Renal cortex interstitium (tissue), 11 donors: ENCODE data around the gene KRT2. TPM values are rescaled to one million over a fixed set of nuclear protein-coding genes. Genes with fewer than 3 reads are reported as not detected.

ENCODE experiments used
- DNase-seq, 11 donors: peaks; one replicate each; pipeline ENCODE4 v3.0.0-alpha.2; 2013; ENCODE audit warnings: low read depth in 9 of 11, low spot score in 4 of 11; ENCODE audit errors: extremely low read depth in 1 of 11
- polyA plus RNA-seq, 3 donors: library from polyadenylated mRNA; unstranded; fragments of 120-200 nt; gene quantifications; one replicate each; pipeline ENCODE4 v1.2.1, GENCODE V29; 2013; ENCODE audit not compliant: insufficient read length in 3 of 3

KRT2 gene
- polyA plus RNA-seq, 3 donors, result not detected

DNA sequence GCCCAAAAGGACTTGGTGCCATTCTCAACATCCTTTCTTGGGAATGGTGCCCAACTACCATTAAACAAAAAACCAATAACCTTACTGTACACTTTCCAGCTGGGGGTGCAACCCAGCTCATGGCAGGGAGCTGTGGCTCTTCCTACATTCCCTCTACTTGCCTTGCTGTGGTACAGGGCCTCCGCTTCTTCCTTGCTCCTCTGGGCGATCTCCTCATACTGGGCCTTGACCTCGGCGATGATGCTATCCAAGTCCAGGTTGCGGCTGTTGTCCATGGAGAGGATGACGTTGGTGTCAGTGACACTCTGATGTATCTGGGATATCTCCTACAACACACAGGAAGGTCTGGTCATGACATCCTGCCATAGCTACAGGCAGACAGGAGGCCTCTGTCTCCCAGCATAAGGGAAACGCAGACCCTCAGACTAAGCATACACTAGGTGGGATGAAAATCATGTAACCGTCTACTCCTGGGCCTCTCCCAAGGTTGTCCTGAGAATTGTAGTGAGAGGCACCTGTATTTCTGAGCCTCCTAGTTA, 3.9 kb downstream of the KRT2 start:
- DNase-seq, result no peak

DNA sequence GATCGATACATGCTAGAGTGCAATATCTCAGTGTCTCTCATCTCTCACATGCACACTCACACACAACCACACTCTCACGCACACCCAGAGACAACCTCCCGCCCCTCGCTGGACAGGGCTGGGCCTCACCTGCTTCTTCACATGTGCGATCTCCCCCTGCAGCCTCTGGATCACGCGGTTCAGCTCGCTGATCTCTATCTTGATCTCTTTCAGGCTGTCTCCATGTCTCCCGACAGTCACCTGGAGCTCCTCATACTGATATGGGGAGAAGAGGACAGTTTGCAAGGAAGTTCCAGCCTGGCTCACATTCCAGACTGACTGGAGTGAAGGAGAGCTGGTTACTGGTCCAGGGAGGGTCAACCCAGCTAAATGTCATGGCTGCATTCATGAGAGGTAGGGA, 4.4 kb downstream of the KRT2 start:
- no peak for DNase-seq

DNA sequence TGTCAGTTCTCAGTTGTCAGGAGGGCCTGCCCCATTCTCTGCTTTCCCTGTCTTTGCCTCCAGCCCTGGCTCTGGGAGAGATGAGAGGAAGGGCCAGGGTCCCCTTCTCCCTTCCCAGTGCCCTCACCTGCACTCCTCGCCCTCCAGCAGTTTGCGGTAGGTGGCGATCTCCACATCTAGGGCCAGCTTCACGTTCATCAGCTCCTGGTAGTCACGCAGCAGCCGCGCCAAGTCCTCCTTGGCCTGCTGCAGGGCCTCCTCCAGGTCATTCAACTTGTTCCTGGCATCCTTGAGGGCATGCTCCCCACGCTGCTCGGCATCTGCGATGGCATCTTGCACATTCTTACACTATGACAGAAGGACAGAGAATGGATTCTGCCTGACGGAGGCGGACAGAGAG, 5.4 kb downstream of the KRT2 start:
- DNase-seq, result no peak

DNA sequence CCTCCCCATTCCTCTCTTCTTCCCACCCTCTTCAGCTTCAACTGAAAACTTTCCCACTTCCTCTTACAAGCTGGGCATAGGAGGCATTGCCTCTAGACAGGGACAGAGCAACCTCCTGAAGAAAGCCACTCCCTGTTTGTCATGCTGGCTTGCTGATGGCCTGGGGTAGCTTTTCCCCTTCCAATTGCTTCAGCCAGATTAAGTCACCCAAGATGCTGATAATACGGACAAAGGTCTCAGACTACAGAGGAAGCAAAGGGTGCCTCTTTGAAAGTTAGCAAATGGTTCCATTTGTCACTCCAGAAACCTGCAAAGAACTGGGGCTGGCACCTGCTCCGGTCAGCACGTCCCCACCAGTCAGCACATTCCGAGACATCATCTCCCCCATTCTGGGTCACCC, 6.0 kb downstream of the KRT2 start:
- no peak for DNase-seq

DNA sequence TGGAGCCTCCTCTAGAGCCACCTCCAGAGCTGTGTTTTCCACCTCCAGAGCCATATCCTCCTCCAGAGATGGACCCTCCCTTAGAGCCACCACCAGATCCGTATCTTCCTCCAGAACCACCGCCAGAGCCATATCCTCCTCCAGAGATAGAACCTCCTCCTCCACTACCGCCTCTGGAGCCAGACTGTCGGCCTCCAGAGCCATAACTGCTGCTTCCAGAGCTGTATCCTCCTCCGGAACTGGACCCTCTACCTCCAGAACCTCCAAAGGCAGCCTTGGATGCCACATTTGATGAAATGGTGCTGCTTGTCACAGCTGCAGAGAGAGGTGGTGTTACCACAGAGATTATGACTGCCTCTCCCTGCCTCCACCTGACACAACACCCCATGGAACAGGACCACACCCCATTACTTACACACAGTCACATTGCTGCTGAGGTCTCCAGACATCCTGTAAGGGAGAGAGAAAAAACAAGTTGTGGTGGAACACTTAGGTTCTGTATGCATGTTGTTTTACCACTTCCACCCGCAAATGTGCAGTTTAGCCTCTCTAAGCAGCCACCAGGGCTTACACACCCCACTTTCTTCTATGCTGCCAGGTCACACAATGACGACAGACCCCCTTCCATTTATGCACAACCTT, 6.8 kb downstream of the KRT2 start:
- DNase-seq, result no peak

DNA sequence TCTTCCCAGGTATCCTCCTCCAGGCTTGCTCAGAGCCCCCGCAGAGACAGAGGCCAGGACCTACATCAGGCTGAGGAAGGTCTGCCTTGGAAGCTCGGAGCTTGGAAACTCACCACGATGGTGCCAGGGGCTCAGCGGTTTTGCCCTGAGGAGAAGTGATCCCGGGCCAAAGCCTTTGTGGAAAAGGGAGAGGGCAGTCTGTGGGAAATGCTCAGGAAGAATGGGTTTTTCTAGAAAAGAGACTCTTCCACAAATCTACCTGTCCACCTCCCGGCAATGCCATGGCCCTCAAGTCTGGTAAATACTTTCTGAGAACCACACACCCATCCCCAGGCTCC, 8.0 kb downstream of the KRT2 start:
- no peak for DNase-seq

DNA sequence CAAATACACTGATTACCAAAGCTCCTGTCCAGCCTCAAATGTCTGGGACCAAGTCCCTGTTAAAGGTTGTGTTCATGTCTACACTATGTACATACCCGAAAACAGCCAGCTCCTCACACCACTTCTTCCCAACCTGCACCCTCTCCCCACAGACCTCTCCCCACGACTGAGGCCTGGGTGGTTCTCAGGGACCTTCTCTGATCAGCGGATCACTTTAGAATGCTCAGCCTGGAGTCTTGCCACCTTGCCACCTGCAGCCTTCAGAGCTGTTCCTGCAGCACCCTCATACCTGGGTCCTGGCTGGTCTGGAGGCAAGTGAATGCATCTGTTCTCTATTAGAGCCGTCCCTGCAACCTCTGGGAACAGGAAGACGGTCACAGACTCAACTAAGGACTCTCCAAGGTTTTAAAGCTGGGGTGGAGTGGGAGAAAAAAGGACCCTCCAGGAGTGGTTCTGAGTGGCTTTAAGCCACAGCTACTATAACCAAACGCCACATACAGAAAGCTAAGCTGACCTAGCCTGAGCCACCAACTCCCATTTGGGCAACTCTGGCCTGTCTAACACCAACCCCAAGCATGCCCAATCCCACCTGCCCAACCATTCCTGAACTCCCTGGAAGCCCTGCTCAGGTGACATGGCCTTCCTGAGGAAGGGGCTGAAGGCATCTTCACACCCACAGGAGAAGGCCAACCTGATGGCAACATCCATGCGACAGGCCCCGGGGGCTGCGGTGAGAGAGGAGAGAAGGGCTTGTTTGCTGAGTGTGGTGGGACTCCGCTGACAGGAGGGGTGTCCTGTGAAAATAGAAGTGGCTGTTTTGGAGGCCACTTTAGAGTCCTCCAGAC, 8.6 kb downstream of the KRT2 start:
- no peak for DNase-seq

DNA sequence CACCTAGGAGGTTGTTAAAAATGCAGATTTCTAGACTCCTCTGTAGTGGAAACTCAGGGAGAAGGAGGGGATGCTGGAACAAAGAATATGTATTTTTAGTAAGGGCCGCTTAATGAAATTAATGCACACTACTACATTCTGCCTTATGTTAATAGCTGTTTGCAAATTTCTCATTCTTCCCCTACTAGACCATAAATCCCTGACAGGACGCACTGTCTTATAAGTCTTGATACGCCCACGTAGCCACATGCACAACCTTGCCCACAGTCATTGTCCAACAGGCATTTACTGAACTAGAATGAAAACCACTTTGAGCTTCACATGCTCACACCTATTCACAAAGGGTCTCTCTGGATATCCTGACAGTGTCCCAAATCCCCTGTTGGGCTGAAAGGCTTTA, 10.5 kb downstream of the KRT2 start:
- no peak for DNase-seq

DNA sequence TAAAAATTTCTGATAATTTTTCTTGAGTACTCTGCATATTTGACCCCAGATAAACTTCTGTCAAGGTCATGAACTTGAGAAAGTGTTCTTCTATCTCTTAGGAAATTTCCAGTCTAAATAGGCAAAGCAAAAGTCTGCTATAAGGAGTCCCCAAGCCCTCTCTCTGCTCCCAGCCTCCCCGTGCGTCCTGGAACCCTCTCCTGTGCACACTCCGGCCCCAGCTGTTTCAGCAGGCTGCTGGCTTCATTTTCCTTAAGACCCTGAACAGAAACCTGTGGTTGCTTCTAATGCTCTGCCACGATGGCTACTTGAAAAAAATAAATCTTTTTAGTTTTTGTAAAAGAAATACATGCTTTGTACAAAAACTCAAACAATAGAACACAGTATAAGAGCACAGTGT, 14.7 kb downstream of the KRT2 start:
- no peak for DNase-seq

DNA sequence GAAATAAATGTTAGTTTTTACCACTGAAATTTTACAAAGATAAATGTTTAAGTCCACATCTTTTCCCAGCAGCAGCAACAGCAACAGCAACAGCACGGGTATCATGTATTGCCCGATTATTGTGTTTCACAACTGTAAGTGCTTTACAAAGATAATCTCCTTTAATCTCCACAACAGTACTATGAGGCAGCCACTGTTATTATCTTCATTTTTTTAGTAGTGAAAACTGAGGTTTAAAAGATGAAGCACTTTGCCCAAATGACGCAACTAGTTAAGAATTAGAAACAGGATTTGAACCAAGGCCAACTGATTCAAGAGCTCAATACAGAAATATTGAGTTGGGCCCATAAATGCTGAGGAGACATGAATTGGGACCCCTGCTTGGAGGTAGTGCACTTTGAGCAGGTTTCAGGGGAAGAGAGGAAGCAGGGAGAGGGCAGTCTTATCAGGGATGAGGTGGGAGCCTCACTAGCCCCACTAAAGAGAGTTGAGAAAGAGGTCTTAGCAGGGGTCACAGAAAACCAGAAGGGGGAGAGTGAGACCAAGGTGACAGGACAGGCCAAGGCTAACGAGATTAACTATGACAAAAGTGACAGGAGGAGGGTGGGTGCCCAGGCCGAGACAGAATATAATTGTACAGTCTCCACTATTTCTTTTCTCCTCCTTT, 15.3 kb downstream of the KRT2 start:
- DNase-seq, result no peak

DNA sequence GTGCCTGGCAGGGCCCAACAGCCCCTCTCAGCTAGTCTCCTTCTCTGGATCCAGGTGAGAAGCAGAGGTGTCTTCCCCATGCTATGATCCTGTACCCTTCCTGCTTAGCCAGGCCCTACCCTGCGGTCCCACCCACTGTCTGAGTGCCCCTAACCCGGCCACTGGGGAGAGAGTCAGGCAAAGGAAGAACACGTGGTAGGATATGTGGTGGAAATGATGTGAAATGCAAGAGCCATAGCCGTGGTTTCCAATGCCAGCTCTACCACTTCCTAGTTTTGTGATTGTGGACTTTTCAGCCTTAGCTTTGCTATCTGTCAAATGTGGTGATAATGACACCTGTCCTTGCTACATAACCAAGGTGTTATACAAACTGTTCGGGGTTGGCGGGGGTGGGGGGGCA, 15.8 kb downstream of the KRT2 start:
- no peak for DNase-seq

DNA sequence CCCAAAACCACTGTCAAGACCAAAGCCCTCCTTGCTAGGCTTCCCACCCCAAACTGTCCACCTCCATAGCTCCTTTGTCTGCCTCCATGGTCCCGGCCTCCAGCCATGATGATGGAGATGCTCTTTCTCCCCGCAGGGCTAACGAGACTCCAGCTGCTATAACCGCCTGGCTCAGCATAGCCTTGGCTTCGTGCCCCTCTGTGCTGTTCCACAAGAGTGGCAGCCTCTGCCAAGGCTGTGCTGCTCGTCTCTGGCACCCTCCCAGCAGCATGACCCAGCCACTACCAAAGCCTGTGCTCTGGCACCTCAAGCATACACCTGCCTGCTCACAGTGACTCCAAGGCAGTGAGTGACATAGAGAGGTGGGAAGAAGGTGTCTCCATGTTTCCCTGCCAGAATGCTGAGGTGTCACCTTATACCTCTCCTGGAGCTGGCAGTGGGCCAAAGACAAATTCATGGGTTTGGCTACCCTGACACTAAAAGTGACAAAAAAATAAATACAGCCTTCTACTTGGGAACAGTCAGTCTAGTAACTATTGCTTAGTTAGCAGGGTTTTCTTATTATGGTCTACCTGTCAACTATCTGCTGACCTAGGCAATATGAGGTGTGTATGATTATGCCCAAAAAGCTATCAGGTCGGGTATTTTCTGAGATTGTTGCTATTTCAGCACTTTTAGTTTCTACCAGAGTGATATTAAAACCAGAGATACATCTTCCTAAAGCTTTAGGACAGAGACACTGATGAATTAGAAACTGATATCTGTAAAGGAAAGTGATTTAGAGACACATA, 17.6 kb downstream of the KRT2 start:
- no peak for DNase-seq

DNA sequence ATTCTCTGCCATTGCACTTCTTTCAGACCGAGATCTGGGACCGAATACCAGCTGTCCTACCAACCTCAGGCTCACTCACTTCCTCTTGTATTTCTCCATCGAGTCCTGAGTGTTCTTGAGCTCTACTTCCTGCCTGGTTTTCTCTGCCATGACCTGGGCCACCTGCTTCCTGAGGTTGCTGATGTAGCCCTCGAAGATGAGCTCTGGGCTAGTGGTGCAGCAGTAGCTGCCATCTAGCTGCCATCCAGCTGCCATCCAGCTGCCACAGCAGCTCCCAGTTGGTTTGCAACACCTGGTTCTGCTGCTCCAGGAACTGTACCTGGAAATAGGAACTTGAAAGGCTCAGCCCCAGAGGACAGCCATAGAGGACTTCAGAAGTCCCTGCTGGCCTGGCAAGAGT, 18.6 kb downstream of the KRT2 start:
- DNase-seq, result no peak

DNA sequence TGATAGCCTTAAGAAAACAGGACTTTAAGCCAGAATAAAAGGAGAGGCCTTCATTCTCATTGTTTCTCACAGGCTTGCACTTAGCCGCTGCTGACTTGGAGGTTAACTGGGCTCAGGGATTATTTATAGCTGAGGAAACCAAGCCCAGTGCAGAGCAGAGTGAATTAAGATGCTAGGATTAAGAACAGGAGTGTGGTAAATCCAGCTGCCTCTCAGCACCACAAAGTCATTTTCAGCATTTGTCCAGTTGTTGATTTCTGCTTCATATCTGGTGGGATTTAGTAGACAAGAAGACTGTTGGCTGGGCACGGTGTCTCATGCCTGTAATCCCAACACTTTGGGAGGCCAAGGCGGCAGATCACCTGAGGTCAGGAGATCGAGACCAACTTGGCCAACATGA, 19.4 kb downstream of the KRT2 start:
- DNase-seq, result peak in 4 of 11 donors; percentile 3 to 20 (median 10)

DNA sequence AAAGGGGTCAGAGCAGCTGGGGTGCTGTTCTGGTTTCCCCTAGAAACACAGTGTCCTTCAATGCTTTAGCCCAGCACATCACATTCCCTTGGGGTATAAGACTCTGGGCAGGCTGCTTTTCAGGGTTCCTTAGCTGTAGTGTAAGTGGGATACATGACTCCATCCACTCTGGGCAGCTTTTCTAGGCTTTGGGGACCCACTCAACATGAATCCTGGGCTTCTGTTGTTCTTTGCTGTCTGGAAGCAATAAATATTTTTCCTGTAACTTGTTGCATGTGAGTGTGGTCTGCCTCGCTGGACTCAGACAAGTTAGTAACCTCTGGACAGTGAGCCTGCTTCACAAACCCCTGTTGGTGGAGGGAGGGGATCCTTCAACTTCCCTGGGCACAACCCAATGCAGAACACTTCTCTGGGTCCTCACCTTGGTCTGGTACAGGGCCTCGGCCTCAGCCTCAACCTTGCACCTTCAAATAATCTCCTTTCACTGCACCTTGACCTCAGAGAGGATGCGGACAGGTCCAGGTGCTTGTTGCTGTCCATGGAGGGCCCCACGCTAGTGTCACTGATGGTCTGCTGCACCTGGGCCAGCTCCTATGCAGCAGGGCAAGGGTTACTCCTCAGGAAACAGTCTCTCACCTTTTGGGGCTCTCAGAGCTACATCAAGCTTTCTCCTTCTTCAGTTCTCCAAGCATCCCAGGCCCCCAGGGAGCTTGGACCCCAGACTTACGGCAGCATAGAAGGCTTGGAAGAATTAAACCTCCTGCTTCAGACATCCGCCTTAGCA, 20.1 kb downstream of the KRT2 start:
- no peak for DNase-seq

DNA sequence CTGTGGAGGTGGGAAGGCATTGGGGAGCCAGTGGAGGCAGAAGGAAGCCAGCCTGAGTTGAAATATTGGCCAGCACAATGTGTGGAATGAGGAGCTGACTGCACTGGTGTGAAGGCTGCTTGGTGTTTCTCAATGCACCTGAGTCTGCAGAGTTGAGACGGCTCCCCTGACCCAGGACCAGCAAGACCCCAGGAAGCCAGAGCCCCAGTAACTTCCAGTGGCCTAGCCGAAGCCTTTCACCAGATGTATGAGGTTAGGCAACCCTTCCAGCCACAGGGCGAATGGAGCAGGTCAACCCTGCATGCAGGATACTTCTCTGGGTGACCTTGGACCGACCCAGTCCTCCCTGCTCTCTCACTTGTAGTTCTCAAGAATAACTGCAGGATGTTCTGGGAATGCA, 20.7 kb downstream of the KRT2 start:
- DNase-seq, result no peak

DNA sequence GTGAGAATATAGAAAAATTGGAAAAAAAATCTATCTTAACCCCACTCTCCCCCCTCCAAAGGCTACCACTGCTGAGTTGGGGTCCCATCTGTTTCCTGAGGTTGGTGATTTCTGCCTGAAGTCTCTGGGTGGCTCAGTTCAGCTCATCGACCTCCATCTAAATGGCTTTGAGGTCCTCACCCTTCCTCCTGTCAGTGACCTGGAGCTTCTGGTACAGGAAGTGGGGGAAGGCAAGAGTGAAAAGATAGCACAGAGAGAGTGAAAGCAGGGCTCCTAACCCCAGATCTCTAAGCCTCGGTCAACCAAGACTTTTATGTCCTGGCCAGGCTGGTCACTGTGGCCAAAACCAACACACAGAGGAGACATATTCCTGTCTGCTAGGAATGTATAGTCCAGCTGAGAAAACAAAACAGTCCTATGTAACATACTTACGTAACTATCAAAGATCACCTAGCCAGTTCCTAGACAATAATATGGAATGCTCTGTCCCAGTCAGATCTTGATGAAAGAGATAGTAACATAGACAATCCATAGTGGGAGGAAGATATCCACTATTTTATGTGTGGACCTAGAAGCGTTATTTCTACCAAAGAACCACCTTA, 21.3 kb downstream of the KRT2 start:
- no peak for DNase-seq

DNA sequence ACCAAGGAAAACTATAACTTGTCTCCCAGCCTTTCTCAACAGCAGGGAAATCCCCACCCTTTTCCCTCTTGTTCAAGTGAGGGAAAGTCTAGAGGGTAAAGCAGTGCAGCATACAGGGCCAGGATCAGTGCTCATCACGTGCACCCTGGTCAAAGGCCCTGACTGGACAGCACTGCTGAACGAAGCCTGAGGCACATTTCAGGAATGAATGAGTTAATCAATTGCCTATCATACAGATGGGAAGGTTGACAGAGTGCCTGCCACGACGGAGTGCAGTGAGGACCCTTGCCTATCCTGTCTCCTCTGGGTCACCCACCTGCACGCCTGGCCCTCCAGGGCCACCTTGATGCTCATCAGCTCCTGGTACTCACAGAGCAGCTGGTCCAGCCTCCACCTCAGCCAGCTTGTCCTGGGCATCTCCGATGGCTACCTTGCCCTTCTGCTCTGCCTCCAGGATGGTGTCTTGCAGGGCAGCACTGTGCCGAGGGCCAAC, 22.0 kb downstream of the KRT2 start:
- no peak for DNase-seq
